ENCODE measurements around the gene ACOX2. TPM values are rescaled to one million over a fixed set of nuclear protein-coding genes. Genes with fewer than 3 reads are reported as not detected.

ACOX2 gene
- total and polyA plus RNA-seq, 2 of the 13 experiments (the other 11 are each of a cell fraction or from before 2014, with no cell fraction given), result 42.6 to 98.5 TPM

DNA sequence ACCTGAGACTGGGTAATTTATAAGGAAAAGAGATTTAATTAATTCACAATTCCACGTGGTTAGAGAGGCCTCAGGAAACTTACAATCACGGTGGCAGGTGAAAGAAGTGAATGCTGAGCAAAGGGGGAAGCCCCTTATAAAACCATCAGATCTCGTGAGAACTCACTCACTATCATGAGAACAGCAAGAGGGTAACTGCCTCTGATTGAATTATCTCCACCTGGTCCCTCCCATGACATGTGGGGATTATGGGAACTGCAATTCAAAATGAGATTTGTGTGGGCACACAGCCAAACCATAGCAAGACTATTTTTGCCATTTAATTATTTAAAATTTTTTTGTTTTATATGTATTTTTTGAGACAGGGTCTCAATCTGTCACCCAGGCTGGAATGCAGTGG lies 72.1 kb downstream of the ACOX2 start:
- no peak overlapping the region for H3K27ac ChIP-seq (ENCODE audit: extremely low read length, insufficient read depth, low read length)
- no peak overlapping the region for H3K4me2 ChIP-seq (ENCODE audit: low read depth, low read length)
- no peaks in the 10 kb centered on the region for H3K79me2 ChIP-seq (ENCODE audit: insufficient read depth, low read length)
- no peaks in the 10 kb centered on the region for H3K36me3 ChIP-seq (replicated peaks in 1 of 2; ENCODE audit: control insufficient read depth in 1 of 2, insufficient read depth in 2 of 2, low read length in 2 of 2)
- FAIRE-seq (no peak), DNase-seq (ENCODE audit: low spot score) (no peak), ATAC-seq (no peak)
- POLR2A ChIA-PET, result no interaction called here
- no peaks in the 10 kb centered on the region for H3K27me3 ChIP-seq (ENCODE audit: control insufficient read depth in 1 of 2, insufficient read depth in 2 of 2, low read length in 2 of 2)
- in situ Hi-C loops (cut with HindIII; ENCODE audit: extremely low pct_ligation_motif_present, low pct_unique_long_range_greater_than_20kb) (no loop called here), intact Hi-C loops (cut with micrococcal nuclease; ENCODE audit: unreplicated experiment) (no loop called here)
- no peak overlapping the region for H3K9ac ChIP-seq (ENCODE audit: insufficient read depth, low read depth, low read length)
- WGBS (ENCODE audit: low lambda C conversion rate), result 79% methylated on average over 3 of the region's 3 CpGs
- H3K4me3 ChIP-seq (replicated peaks in 1 of 3; ENCODE audit: insufficient read depth in 1 of 3, low read depth in 2 of 3, low read length in 3 of 3), result no peak overlapping the region
- TF ChIP-seq, protein P1, sequence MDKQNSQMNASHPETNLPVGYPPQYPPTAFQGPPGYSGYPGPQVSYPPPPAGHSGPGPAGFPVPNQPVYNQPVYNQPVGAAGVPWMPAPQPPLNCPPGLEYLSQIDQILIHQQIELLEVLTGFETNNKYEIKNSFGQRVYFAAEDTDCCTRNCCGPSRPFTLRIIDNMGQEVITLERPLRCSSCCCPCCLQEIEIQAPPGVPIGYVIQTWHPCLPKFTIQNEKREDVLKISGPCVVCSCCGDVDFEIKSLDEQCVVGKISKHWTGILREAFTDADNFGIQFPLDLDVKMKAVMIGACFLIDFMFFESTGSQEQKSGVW (CRISPR knock-in tag; IDR thresholded peaks at IDR 0.05; ENCODE audit: borderline replicate concordance), result no peak
- TF ChIP-seq, protein P2, sequence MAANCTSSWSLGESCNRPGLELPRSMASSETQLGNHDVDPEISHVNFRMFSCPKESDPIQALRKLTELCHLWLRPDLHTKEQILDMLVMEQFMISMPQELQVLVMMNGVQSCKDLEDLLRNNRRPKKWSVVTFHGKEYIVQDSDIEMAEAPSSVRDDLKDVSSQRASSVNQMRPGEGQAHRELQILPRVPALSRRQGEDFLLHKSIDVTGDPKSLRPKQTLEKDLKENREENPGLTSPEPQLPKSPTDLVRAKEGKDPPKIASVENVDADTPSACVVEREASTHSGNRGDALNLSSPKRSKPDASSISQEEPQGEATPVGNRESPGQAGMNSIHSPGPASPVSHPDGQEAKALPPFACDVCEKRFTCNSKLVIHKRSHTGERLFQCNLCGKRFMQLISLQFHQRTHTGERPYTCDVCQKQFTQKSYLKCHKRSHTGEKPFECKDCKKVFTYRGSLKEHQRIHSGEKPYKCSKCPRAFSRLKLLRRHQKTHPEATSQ (CRISPR knock-in tag; IDR thresholded peaks at IDR 0.05; ENCODE audit: borderline replicate concordance), result no peak
- TF ChIP-seq, protein P3, sequence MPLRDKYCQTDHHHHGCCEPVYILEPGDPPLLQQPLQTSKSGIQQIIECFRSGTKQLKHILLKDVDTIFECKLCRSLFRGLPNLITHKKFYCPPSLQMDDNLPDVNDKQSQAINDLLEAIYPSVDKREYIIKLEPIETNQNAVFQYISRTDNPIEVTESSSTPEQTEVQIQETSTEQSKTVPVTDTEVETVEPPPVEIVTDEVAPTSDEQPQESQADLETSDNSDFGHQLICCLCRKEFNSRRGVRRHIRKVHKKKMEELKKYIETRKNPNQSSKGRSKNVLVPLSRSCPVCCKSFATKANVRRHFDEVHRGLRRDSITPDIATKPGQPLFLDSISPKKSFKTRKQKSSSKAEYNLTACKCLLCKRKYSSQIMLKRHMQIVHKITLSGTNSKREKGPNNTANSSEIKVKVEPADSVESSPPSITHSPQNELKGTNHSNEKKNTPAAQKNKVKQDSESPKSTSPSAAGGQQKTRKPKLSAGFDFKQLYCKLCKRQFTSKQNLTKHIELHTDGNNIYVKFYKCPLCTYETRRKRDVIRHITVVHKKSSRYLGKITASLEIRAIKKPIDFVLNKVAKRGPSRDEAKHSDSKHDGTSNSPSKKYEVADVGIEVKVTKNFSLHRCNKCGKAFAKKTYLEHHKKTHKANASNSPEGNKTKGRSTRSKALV (CRISPR knock-in tag; IDR thresholded peaks at IDR 0.05), result no peak
- TF ChIP-seq CREM (IDR thresholded peaks at IDR 0.05) (no peak), CREM (CRISPR knock-in tag; IDR thresholded peaks at IDR 0.05) (no peak), FOXO1 (CRISPR knock-in tag; IDR thresholded peaks at IDR 0.05) (no peak), YY1 (IDR thresholded peaks at IDR 0.05; ENCODE audit: insufficient read depth, insufficient replicate concordance, low read depth, low read length) (no peak), IRX3 (CRISPR knock-in tag; IDR thresholded peaks at IDR 0.05; ENCODE audit: borderline replicate concordance, low read depth) (no peak), RNF2 (conservative IDR thresholded peaks at IDR 0.05; ENCODE audit: low read depth) (no peak)
- TF ChIP-seq, protein P4, sequence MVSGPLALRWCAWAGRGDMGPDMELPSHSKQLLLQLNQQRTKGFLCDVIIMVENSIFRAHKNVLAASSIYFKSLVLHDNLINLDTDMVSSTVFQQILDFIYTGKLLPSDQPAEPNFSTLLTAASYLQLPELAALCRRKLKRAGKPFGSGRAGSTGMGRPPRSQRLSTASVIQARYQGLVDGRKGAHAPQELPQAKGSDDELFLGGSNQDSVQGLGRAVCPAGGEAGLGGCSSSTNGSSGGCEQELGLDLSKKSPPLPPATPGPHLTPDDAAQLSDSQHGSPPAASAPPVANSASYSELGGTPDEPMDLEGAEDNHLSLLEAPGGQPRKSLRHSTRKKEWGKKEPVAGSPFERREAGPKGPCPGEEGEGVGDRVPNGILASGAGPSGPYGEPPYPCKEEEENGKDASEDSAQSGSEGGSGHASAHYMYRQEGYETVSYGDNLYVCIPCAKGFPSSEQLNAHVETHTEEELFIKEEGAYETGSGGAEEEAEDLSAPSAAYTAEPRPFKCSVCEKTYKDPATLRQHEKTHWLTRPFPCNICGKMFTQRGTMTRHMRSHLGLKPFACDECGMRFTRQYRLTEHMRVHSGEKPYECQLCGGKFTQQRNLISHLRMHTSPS (CRISPR knock-in tag; IDR thresholded peaks at IDR 0.05; ENCODE audit: low read depth), result no peak
- CTCF ChIA-PET (ENCODE audit: low intra/inter-chr PET ratio, low total read pairs), result no interaction called here
- no peaks in the 10 kb centered on the region for H3K9me3 ChIP-seq (ENCODE audit: low read length)
- H3K4me1 ChIP-seq (ENCODE audit: insufficient read depth, low read length), result peaks cover 34% of the 10 kb centered on the region
- BruUV-seq (replicated peaks), result no TSS peak
- H2AFZ ChIP-seq (ENCODE audit: low read length), result no peak overlapping the region
- no peaks in the 10 kb centered on the region for H4K20me1 ChIP-seq (ENCODE audit: insufficient read depth, low read length)
